NT2/D1 (cell line): ENCODE results near the gene MAGI2.

ENCODE experiments used
- YY1 ChIP-seq: IDR thresholded peaks from 2 replicates; pipeline ENCODE4 v1.6.1; 2011; ENCODE audit not compliant: insufficient read length, insufficient read depth
- ZNF274 ChIP-seq: IDR thresholded peaks from 2 replicates; pipeline ENCODE4 v1.6.1; 2011; ENCODE audit warnings: mild to moderate bottlenecking, low read depth, low read length

DNA sequence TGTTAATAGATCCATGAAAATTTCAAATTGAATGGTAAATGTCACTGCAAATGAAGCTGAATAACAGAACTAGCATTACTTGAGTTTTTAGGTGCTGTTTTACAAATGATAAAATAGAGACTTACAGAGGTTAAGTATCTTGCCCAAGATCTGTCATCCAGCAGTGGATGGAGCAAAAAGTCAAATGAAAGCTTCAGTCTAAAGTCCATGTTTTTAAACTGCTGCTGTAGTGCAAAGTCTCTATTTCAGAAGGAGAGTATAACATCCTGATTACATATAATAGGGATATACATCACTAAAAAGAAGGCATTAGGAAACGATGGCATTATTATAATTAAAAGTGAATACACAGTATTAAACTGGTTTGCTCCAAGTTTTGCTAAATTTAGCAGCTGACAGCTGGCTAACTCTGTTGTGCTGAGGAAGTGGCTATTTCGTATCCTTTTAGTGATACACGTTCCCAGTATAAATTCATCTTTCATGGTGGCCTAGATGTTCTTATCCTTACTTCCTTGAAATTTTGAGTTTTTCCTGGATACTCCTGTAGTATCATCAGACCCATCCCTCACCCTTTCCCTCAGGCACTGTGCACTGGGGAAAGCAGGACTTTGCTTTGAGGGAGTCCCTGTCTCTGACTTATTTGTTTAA is 603.2 kb downstream of the MAGI2 start:
- TF ChIP-seq YY1, result no peak
- TF ChIP-seq ZNF274, result no peak
